Measurements from ENCODE around the gene CTNNA1.

The CTNNA1 gene

DNA sequence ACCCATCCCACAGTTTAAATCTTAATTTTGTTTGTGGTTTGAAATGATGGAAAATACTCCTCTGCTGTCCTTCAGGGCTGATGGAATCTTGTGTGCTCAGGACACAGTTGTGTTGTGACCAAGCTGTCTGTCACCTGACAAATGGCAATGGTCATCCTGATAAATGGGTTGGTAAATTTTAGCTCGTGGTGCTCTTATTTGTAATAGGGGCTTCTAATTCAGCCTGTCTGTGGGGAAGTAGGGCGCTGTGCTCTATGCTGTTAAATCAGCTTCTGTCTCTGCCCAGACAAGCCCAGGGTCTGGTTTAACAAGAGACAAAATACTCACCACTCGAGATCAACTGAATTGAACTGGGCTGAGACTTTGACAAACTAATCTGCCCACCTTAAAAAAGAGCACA lies 117.4 kb downstream of the CTNNA1 start:
- H3K27ac ChIP-seq (ENCODE audit: low read depth, low read length) = no peak overlapping the region

DNA sequence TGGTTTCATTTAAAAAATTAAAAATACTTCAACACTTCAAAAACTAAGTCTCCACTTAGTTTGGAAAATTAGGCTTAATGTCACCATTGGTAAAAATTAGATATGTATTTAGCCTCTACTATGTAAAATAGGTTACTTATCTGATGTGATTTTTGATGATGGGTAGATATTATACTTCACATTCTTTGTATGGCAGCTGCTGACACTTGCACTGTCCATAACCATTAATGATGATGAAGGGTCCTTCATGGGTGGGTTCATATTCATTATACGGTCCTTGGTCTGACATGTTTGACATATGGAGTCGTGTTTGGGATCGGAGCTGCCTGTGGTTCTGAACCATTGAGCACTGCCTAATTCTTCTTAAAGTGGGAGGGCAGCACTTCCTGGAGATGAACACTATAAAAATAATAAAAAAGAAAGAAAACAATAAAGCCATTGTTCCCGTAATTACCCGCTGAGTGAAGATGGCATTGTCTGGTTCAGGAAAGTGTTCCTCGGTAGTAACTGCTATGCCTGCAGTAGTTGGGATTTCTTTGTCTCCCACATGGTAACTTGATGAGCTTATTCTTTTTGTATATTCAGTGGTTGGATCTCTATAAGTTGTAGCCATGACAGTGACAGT lies 119.7 kb downstream of the CTNNA1 start:
- Histone ChIP-seq H3K9ac (ENCODE audit: low read length) (no peak overlapping the region), H2AFZ (ENCODE audit: low read depth, low read length, severe bottlenecking) (no peak overlapping the region), H3K27ac (ENCODE audit: low read depth, low read length) (no peak overlapping the region), H3K9me3 (ENCODE audit: insufficient read depth, low read length) (no peaks in the 10 kb centered on the region), H3K79me2 (ENCODE audit: insufficient read depth, low read length) (no peaks in the 10 kb centered on the region), H3K36me3 (ENCODE audit: low read length) (no peaks in the 10 kb centered on the region), H3K27me3 (ENCODE audit: low read length) (no peaks in the 10 kb centered on the region), H3K4me3 (ENCODE audit: insufficient read depth, low read length, poor library complexity, severe bottlenecking) (no peak overlapping the region), H3K4me2 (ENCODE audit: low read depth, low read length, poor library complexity, severe bottlenecking) (no peak overlapping the region), H4K20me1 (ENCODE audit: low read depth, low read length) (no peaks in the 10 kb centered on the region), H3F3A (ENCODE audit: insufficient read depth) (no peaks in the 10 kb centered on the region), H3K9me2 (replicated peaks; ENCODE audit: insufficient read depth, low read length) (no peaks in the 10 kb centered on the region)
- no peak for TF ChIP-seq EZH2phosphoT487 (conservative IDR thresholded peaks at IDR 0.05; ENCODE audit: low read length)
- TF ChIP-seq, protein P1, sequence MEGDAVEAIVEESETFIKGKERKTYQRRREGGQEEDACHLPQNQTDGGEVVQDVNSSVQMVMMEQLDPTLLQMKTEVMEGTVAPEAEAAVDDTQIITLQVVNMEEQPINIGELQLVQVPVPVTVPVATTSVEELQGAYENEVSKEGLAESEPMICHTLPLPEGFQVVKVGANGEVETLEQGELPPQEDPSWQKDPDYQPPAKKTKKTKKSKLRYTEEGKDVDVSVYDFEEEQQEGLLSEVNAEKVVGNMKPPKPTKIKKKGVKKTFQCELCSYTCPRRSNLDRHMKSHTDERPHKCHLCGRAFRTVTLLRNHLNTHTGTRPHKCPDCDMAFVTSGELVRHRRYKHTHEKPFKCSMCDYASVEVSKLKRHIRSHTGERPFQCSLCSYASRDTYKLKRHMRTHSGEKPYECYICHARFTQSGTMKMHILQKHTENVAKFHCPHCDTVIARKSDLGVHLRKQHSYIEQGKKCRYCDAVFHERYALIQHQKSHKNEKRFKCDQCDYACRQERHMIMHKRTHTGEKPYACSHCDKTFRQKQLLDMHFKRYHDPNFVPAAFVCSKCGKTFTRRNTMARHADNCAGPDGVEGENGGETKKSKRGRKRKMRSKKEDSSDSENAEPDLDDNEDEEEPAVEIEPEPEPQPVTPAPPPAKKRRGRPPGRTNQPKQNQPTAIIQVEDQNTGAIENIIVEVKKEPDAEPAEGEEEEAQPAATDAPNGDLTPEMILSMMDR (IDR thresholded peaks at IDR 0.05; ENCODE audit: insufficient read depth, low read length, poor library complexity, severe bottlenecking) = no peak

More for the DNA sequence above, 117.4 kb downstream of the CTNNA1 start:
- TF ChIP-seq, protein P1 (IDR thresholded peaks at IDR 0.05; ENCODE audit: insufficient read depth, low read length, poor library complexity, severe bottlenecking) = no peak
- TF ChIP-seq EZH2phosphoT487 (conservative IDR thresholded peaks at IDR 0.05; ENCODE audit: low read length) = no peak
- no peaks in the 10 kb centered on the region for H3K9me2 ChIP-seq (replicated peaks; ENCODE audit: insufficient read depth, low read length)
- H3F3A ChIP-seq (ENCODE audit: insufficient read depth) = no peaks in the 10 kb centered on the region
- no peak overlapping the region for H3K4me2 ChIP-seq (ENCODE audit: low read depth, low read length, poor library complexity, severe bottlenecking)
- no peaks in the 10 kb centered on the region for H3K79me2 ChIP-seq (ENCODE audit: insufficient read depth, low read length)
- H3K9ac ChIP-seq (ENCODE audit: low read length) = no peak overlapping the region
- no peak overlapping the region for H3K4me3 ChIP-seq (ENCODE audit: insufficient read depth, low read length, poor library complexity, severe bottlenecking)
- no peak overlapping the region for H2AFZ ChIP-seq (ENCODE audit: low read depth, low read length, severe bottlenecking)
- no peaks in the 10 kb centered on the region for H3K36me3 ChIP-seq (ENCODE audit: low read length)
- H4K20me1 ChIP-seq (ENCODE audit: low read depth, low read length) = no peaks in the 10 kb centered on the region
- H3K9me3 ChIP-seq (ENCODE audit: insufficient read depth, low read length) = no peaks in the 10 kb centered on the region
- no peaks in the 10 kb centered on the region for H3K27me3 ChIP-seq (ENCODE audit: low read length)

DNA sequence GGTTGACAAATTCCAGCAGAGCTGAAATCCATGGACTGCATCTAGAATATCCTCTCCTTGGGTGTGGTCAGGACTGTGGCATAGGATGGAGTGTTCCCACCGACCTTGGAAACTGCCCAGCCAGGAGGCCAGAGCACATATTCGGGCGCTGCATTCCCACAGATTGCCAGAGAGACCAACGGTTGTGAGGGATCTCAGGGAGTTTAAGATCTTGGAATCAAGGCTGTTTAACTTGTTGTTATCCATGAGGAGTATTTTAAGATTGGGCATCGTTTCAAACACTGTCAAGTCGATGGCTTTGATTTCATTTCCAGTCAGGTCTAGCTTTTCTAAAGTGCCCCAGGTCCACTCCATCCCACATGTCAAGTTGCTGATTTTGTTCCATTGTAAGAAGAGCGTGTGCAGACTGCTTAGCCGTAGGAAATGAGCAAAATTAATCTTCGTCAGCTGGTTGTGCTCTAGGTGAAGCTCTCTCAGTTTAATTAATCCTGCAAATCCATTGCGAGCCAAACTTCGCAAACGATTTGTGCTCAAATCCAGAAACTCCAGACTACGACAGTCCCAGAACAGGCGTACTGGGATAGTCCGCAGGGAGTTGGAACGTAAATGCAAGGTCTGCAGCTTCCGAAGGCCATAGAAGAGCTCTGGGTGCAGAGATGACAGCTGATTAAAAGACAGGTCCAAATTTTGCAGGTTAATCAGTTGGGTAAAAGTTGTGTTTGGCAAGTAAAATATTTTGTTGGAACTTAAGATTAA lies 120.4 kb downstream of the CTNNA1 start:
- no peaks in the 10 kb centered on the region for H3K9me2 ChIP-seq (replicated peaks; ENCODE audit: insufficient read depth, low read length)
- no peaks in the 10 kb centered on the region for H3K9me3 ChIP-seq (ENCODE audit: insufficient read depth, low read length)
- no peak overlapping the region for H3K4me2 ChIP-seq (ENCODE audit: low read depth, low read length, poor library complexity, severe bottlenecking)
- H2AFZ ChIP-seq (ENCODE audit: low read depth, low read length, severe bottlenecking) = no peak overlapping the region
- no peaks in the 10 kb centered on the region for H3K79me2 ChIP-seq (ENCODE audit: insufficient read depth, low read length)
- TF ChIP-seq EZH2phosphoT487 (conservative IDR thresholded peaks at IDR 0.05; ENCODE audit: low read length) = no peak
- TF ChIP-seq, protein P1 (IDR thresholded peaks at IDR 0.05; ENCODE audit: insufficient read depth, low read length, poor library complexity, severe bottlenecking) = no peak
- no peaks in the 10 kb centered on the region for H3K27me3 ChIP-seq (ENCODE audit: low read length)
- no peaks in the 10 kb centered on the region for H3F3A ChIP-seq (ENCODE audit: insufficient read depth)
- H3K27ac ChIP-seq (ENCODE audit: low read depth, low read length) = no peak overlapping the region
- H3K4me3 ChIP-seq (ENCODE audit: insufficient read depth, low read length, poor library complexity, severe bottlenecking) = no peak overlapping the region
- no peaks in the 10 kb centered on the region for H4K20me1 ChIP-seq (ENCODE audit: low read depth, low read length)
- no peak overlapping the region for H3K9ac ChIP-seq (ENCODE audit: low read length)
- H3K36me3 ChIP-seq (ENCODE audit: low read length) = no peaks in the 10 kb centered on the region

All from SU-DHL-6 (cell line).